Hematopoietic multipotent progenitor cell treated with erythropoietin and hydrocortisone succinate and interleukin-3 and kit ligand, for 6 days (in vitro differentiated cells): ENCODE measurements around the gene COX11.

ENCODE experiments used
- DNase-seq: peaks from one replicate; pipeline ENCODE4 v3.0.0-alpha.2; 2015

COX11 gene

GRCh38 chr17:54968262-54968987 is at the start of gene COX11, which contains the start of gene STXBP4:
Gene COX11, minus strand, starts transcription at chr17:54968654. Its CDS starts 8 bp downstream, at chr17:54968646.
Gene STXBP4, plus strand, starts transcription at chr17:54968765. Its CDS starts 17,455 bp downstream, at chr17:54986220.
- DNase-seq = peak; percentile 97

DNA sequence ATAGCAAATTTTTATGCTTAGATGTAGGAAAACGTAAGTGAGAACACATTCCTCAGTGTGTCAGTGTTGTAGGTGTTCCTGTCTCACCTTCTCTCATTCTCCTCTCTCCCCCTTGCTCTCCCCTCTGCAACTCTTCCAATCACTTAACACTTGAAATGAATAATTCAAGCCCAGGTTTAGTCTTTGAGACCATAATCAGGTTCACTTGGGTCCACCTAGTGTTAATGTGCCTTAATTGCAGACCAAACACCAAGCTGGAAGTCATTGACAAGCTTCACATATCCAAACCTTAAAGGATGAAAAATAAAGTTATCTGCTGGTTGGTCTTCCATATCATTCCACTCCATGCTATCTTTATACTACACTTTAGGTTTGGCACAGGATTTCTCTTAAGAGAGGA is 37.1 kb upstream of the COX11 start:
- peak; percentile 78 for DNase-seq

- no peak for DNase-seq
Observed at GRCh38 chr17:55004484-55004883, 36.0 kb upstream of the COX11 start.

- DNase-seq = no peak
Observed at GRCh38 chr17:55002458-55002857, 34.0 kb upstream of the COX11 start.

GRCh38 chr17:54996441-54996840 is 28.0 kb upstream of the COX11 start:
- DNase-seq = no peak

- peak; percentile 86 for DNase-seq
Observed at GRCh38 chr17:54992797-54993639, 24.6 kb upstream of the COX11 start.

DNA sequence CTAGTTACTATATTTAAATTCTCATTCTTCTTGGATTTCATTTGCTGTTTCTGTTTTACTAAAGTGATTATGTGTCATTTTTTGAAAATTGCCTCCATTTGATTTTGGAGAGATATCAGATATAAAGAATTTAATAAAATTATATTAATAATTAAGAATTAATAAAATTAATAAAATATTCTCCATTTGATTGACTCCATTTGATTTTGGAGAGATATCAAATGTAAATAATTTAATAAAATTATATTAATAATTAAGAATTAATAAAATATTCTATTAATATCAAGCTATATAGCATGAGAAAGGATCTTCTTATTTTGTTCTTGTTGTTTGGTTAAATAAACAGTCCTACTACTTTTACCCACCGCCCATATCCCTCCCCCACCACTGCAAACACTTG is 23.1 kb upstream of the COX11 start:
- no peak for DNase-seq

DNA sequence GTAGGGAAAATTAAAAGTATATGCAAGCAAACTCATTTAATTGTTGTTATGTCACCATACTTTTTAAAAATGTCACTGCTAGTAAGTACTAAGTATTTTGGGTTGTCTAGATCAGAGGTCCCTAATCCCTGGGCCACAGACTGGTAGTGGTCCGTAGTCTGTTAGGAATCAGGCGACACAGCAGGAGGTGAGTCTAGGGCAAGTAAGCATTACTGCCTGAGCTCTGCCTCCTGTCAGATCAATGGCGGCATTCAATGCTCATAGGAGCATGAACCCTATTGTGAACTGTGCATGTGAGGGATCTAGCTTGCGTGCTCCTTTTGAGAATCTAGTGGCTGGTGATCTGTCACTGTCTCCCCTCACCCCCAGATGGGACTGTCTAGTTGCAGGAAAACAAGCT is 21.7 kb upstream of the COX11 start:
- no peak for DNase-seq

DNA sequence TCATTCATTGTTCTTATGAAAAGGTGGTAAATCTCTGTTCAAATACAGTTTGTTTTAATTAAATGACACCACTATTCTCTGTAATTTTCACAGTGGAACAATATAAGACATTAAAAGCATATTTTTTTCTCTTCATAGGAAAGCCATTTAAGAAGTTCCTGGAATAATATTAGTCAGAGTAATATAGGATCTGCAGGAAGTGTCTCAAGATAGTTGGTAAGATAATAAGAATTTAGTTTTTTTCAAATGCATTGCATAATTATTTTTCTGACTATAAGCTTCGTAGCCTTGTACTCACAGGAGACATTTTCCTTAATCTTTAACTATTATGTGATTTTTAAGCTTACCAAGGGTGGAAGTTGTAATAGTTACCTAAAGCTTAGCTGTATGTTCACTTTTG is 17.0 kb upstream of the COX11 start:
- DNase-seq = no peak

DNA sequence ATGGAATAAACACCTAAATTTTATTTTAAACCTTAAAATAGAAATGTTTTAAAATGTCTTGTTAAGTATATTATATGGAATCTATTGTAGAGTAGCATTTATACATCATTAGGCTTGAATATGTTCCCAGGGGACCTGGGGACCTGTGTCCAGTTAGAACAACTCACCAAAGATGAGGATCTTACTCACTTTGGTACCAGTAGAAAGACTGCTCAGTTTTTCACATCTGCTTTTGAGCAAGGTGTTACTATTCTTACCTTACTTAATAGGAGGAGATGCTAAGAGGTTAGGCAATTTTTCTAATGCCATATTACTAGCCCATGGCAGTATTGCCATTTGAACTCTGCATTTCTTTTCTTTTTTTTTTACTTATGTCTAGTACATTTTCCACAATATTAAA is 14.8 kb upstream of the COX11 start:
- no peak for DNase-seq

- no peak for DNase-seq
Observed at GRCh38 chr17:54982399-54982798, 13.9 kb upstream of the COX11 start.

- DNase-seq = no peak
Observed at GRCh38 chr17:54980375-54980774, 11.9 kb upstream of the COX11 start.

- no peak for DNase-seq
Observed at GRCh38 chr17:54979657-54980056, 11.2 kb upstream of the COX11 start.

DNA sequence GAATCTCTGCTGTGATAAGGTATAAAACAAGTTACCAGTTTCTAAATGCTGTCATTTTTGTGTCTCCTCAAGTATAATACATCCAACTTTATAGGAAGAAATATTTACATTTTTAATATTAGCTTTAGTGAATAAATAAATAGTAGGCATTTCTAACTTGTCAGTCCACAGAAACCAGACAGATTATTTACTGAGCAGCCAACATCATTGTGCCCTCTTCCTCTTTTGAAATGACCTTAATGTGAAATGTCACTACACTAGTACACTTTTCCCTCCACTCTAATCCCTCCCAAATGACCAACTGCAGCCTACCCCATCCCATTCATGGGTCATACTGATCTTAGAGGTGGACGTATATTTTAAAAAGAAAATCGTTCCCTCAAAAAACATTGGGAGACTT is 9.3 kb upstream of the COX11 start:
- DNase-seq = no peak

DNA sequence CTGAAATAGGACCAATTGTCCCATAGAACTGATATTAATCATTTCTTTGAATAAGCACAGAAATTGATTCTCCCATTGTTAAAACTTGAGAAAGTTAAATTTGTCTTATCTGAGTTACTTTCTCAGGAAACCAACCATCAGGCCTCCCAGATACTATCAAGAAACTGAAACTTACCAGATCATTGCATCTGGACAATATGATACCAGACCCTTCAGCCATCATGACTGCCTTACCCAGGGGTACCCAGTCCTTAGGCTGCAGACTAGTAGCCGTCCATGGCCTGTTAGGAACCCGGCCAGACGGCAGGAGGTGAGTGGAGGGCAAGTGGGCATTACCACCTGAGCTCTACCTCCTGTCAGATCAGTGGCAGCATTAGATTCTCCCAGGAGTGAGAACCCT is 7.9 kb upstream of the COX11 start:
- DNase-seq = no peak

DNA sequence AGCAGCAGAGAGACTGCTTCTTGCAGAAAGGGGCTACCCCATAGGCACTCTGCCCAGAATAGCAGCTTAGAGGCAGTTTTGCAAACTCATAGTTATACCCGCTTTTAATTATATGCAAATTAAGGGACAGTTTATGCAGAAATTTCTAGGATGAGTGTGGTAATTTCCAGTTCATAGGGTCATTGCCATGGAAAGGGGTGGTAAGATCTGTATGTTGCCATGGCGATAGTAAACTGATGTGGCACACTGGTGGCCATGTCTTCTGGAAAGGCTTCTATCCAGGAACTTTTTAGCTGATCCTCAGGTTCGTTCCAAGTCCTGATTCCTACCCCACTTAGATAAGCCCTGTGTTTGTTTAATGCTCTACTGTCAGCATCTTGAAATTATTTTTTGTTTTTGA is 6.3 kb upstream of the COX11 start:
- DNase-seq = peak; percentile 44

- DNase-seq = no peak
Observed at GRCh38 chr17:54972406-54973138, 4.1 kb upstream of the COX11 start.

GRCh38 chr17:54971901-54972300 is 3.4 kb upstream of the COX11 start:
- no peak for DNase-seq

GRCh38 chr17:54971147-54971546 is 2.7 kb upstream of the COX11 start:
- DNase-seq = no peak

GRCh38 chr17:54969658-54970572 is 1.5 kb upstream of the COX11 start:
- DNase-seq = no peak

- no peak for DNase-seq
Observed at GRCh38 chr17:54968988-54969332, 506 bp upstream of the COX11 start.

DNA sequence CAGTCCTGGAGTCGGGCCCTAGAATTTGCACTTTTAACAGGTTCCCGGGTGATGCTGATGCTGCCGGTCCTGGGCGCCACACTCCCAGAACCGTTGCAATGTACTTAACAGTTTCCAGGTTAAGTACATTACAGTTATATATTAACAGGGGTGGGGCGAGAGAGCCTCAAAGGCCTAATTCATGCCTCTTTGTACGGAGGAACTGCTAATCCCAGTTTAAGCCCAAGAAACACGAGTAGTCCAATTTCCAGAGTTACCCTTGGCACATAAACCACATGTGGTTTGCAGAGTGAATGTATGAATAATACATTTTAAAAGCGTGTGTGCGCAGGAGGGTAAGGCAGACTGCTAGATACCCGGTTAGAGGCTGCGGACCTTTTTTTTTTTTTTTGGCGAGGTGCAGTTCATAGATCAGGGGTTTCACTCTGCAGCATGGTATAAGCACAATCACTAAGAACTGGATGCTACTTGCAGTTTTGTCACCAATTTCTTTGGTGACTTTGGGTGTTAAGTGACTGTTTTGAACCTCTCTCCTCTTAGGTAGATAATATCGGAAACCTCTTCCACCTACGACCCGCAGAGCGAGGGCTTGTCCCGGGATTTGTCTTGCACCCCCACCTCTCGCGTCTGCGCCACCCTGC is 713 bp downstream of the COX11 start:
- DNase-seq = peak; percentile 71
